ENCODE measurements around the gene RPRD1B. TPM values are rescaled to one million over a fixed set of nuclear protein-coding genes. Genes with fewer than 3 reads are reported as not detected.

Gene RPRD1B
- total and polyA plus RNA-seq, 7 donors = 10.2 to 31.9 (median 27.2) TPM

DNA sequence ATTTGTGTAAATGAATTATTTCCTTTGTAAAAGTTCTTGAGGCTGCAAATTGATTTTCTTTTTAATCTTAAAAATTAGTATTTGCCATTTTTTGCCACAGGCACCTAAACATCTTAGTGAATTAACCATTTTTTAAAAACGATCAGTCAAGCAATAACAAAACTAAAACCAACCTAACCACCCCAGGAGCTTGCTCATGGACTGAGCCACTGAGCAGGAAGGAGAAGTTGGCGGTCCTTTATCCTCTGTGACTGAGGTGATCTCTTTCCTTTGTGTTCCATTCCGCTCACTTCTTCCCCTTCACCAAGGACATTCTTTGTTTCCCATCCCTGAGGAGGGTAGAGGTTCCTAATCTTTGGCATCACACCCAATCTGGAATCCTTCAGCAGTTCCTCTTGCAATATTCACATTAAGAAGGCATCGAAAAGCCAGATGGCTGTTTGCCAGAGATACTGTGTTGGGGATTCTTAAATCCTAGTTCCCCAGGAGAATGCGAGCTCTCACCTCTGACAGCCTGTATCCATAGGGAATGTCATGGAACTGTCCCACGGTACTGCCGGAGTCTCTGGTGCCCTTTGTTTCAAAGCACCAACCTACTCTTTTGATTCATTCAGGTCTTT lies 30.5 kb downstream of the RPRD1B start:
- Histone ChIP-seq H3K4me3 (no peak overlapping the region), H3K27ac (no peak overlapping the region), H3K9me3 (no peaks in the 10 kb centered on the region), H3K4me1 (peaks cover 0 to 23% (median 12%) of the 10 kb centered on the region in 4 donors), H3K27me3 (no peaks in the 10 kb centered on the region), H3K36me3 (peaks cover 13 to 98% (median 37%) of the 10 kb centered on the region in 4 donors)
- DNase-seq = no peak
- intact Hi-C loops (cut with DNase I) = no loop called here
- TF ChIP-seq, protein P1, sequence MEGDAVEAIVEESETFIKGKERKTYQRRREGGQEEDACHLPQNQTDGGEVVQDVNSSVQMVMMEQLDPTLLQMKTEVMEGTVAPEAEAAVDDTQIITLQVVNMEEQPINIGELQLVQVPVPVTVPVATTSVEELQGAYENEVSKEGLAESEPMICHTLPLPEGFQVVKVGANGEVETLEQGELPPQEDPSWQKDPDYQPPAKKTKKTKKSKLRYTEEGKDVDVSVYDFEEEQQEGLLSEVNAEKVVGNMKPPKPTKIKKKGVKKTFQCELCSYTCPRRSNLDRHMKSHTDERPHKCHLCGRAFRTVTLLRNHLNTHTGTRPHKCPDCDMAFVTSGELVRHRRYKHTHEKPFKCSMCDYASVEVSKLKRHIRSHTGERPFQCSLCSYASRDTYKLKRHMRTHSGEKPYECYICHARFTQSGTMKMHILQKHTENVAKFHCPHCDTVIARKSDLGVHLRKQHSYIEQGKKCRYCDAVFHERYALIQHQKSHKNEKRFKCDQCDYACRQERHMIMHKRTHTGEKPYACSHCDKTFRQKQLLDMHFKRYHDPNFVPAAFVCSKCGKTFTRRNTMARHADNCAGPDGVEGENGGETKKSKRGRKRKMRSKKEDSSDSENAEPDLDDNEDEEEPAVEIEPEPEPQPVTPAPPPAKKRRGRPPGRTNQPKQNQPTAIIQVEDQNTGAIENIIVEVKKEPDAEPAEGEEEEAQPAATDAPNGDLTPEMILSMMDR (IDR thresholded peaks at IDR 0.05) = no peak
- TF ChIP-seq POLR2A (IDR thresholded peaks at IDR 0.05) (no peak), EP300 (IDR thresholded peaks at IDR 0.05) (no peak), POLR2AphosphoS5 (IDR thresholded peaks at IDR 0.05) (no peak)
- 89 to 93% methylated on average over 7 of the region's 7 CpGs for WGBS, 2 donors

DNA sequence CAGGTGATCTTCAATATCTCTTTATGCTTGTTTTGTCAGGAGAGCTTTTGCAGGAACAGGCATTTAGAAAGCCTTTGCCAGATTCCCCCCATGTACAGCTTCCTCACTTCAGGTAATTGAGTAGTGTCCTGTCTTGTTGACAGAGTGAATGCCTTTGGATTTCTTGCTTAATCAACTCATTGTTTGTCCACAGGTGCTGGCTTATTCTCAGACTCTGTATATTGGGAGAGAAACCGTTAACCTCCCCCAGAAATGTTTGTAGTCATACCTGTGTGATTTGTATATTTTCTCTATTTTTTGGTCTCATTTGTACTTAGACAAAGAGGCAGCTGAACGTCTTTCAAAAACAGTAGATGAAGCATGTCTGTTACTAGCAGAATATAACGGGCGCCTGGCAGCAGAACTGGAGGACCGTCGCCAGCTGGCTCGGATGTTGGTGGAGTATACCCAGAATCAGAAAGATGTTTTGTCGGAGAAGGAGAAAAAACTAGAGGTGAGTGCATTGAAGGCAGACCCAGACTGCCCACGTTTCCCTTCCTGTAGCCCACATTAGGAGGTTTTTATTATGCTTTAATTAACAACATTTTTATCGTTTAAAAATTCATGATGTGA lies 32.3 kb downstream of the RPRD1B start:
- Histone ChIP-seq H3K4me3 (no peak overlapping the region), H3K4me1 (peaks cover 0 to 23% (median 12%) of the 10 kb centered on the region in 4 donors), H3K27ac (peak overlapping the region in 2 of 4 donors; percentile 24 to 39), H3K36me3 (peaks cover 0 to 96% (median 32%) of the 10 kb centered on the region in 4 donors), H3K9me3 (no peaks in the 10 kb centered on the region), H3K27me3 (no peaks in the 10 kb centered on the region)
- TF ChIP-seq POLR2AphosphoS5 (IDR thresholded peaks at IDR 0.05) (no peak), EP300 (IDR thresholded peaks at IDR 0.05) (no peak), POLR2A (IDR thresholded peaks at IDR 0.05) (no peak)
- TF ChIP-seq, protein P1 (IDR thresholded peaks at IDR 0.05) = no peak
- intact Hi-C loops (cut with DNase I) = no loop called here
- WGBS, 2 donors = 87 to 94% methylated on average over 10 of the region's 10 CpGs
- DNase-seq = no peak

DNA sequence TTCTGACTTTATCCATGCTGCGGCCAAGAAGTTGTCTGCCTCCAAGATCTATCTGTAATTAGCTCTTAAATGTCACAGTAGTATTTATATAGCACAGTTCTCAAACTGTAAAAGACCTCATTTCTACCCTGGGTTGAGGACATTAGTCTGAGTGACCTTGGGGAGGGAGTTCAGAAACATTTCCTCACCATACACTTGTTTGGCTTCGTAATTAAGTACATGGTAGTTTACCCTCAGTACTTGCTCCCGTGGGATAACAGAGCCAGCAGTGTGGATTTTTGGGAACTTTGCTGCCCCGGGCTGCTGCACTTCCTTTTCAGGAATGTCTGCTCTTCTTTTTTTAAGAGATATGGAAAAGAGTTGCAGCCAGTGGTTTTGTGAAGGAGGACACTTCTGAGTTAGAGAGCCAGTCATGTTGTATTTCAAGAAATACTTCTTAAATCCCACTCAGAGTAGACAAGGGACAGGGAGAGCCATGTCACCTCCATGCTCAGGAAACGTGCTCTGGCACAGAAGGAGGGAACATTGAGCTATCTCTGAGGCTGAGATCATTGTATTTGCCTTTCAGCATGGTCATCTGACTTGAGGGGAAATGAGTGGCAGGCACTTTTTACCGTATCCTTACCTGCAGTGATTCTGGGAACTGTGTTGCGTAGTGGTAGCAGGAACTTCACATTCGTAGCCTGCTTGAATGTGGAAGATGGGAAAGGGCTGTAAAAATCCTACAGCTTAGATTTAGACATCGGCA lies 33.6 kb downstream of the RPRD1B start:
- WGBS, 2 donors = 82 to 84% methylated on average over 9 of the region's 9 CpGs
- intact Hi-C loops (cut with DNase I) = no loop called here
- no peak overlapping the region for H3K4me3 ChIP-seq
- peak overlapping the region in 2 of 4 donors; percentile 39 to 48 for H3K27ac ChIP-seq
- H3K36me3 ChIP-seq = peaks cover 0 to 96% (median 30%) of the 10 kb centered on the region in 4 donors
- no peaks in the 10 kb centered on the region for H3K9me3 ChIP-seq
- no peak for DNase-seq
- H3K27me3 ChIP-seq = no peaks in the 10 kb centered on the region
- H3K4me1 ChIP-seq = peaks cover 0 to 23% (median 13%) of the 10 kb centered on the region in 4 donors
- TF ChIP-seq POLR2AphosphoS5 (IDR thresholded peaks at IDR 0.05) = peak in 1 of 4 donors; percentile 53
- TF ChIP-seq EP300 (IDR thresholded peaks at IDR 0.05) = peak in 1 of 4 donors; percentile 13
- TF ChIP-seq, protein P1 (IDR thresholded peaks at IDR 0.05) = no peak

DNA sequence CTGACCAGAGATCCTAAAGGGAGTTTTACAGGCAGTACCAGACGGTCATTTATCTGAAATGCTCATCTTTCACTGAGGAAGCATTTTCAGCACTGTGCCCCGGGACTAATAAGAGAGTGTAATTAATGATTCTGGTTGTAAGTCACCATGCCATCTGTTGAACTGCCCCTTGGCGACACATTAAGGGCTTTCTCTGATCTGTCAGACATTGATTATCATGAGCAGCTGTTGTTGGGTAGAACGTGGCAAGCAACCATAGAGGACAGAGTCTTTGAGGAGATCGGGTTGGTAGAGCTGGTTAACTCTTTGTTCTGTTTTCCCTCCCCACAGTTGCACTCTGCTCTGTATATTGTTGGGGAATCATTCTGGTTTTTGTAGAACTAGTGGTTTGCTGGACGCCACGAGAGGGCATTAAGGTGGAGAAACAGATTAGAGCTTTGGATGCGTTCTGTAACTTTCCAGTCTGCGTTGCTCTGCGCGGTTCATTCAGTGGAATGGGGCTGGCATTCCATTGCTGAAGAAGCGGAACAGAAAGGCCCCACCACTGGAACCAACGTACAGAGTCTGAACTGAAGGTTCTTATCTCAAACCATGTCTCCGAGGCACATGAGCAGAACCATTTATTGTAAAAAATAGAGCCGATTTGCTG lies 34.3 kb downstream of the RPRD1B start:
- Histone ChIP-seq H3K4me3 (no peak overlapping the region), H3K36me3 (peaks cover 0 to 92% (median 28%) of the 10 kb centered on the region in 4 donors), H3K27ac (peak overlapping the region in 2 of 4 donors; percentile 13 to 48), H3K4me1 (peaks cover 0 to 28% (median 19%) of the 10 kb centered on the region in 4 donors), H3K9me3 (no peaks in the 10 kb centered on the region), H3K27me3 (no peaks in the 10 kb centered on the region)
- WGBS, 2 donors = 91% methylated on average over 15 of the region's 15 CpGs
- intact Hi-C loops (cut with DNase I) = no loop called here
- no peak for TF ChIP-seq POLR2A (IDR thresholded peaks at IDR 0.05)
- TF ChIP-seq, protein P1 (IDR thresholded peaks at IDR 0.05) = no peak
- TF ChIP-seq EP300 (IDR thresholded peaks at IDR 0.05) = no peak
- no peak for TF ChIP-seq POLR2AphosphoS5 (IDR thresholded peaks at IDR 0.05)
- no peak for DNase-seq

All from sigmoid colon (tissue), 7 donors.